GM12892 (cell line): ENCODE data around the gene EPHB4.

ENCODE experiments used
- POLR2A ChIP-seq: IDR thresholded peaks from 2 replicates; pipeline ENCODE4 v1.6.1; 2011; ENCODE audit warnings: low read depth, low read length, control low read depth
- POLR2AphosphoS5 ChIP-seq: IDR thresholded peaks from 2 replicates; pipeline ENCODE4 v1.6.1; 2011; ENCODE audit warnings: low read depth, low read length, control low read depth
- TAF1 ChIP-seq: IDR thresholded peaks from 2 replicates; pipeline ENCODE4 v1.6.1; 2011; ENCODE audit warnings: low read depth, mild to moderate bottlenecking, control low read depth, low read length, borderline replicate concordance

- TF ChIP-seq POLR2AphosphoS5: no peak
- no peak for TF ChIP-seq POLR2A
- TF ChIP-seq TAF1: no peak
These were observed 35.2 kb downstream of the EPHB4 start for GRCh38 chr7:100791881-100792666.
